HG02759 (cell line): ENCODE measurements around the gene KRT4.

Source experiments
- ATAC-seq: cut with Tn5 transposase; IDR thresholded peaks from one replicate; pipeline ENCODE4 v1.9.1; 2021; ENCODE audit warnings: mild to moderate bottlenecking, moderate library complexity; ENCODE audit not compliant: unreplicated experiment

The KRT4 gene

DNA sequence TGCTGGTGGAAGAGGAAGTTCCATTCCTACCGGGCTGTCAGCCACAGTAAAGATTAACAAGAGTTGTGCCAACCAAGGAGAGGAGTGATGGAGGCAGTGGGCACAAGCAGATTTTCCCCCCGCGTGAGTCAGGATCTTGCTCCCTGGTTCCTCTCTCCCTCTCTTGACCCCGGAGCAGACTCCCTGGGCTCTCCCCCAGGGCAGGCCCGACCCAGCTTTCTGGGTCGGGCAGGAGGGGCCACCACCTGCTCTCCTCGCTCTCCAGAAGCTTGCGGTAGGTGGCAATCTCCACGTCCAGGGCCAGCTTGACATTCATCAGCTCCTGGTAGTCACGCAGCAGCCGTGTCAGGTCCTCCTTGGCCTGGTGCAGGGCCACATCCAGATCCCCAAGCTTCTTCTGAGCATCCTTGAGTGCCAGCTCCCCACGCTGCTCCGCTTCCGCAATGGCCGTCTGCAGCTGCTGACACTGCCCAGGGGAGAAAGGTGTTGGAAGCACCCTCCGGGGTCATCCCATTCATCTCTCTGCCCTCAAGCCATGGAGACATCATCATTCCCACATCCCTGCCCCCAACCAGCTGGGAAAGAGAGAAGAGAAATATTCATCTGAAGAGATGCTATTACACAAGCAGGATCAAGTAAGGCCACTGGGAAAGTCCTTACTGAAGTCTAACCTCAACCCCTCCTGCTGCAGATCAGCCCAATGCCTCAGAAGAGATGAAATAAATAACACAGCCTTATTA lies 9.0 kb upstream of the KRT4 start:
- ATAC-seq, result no peak

DNA sequence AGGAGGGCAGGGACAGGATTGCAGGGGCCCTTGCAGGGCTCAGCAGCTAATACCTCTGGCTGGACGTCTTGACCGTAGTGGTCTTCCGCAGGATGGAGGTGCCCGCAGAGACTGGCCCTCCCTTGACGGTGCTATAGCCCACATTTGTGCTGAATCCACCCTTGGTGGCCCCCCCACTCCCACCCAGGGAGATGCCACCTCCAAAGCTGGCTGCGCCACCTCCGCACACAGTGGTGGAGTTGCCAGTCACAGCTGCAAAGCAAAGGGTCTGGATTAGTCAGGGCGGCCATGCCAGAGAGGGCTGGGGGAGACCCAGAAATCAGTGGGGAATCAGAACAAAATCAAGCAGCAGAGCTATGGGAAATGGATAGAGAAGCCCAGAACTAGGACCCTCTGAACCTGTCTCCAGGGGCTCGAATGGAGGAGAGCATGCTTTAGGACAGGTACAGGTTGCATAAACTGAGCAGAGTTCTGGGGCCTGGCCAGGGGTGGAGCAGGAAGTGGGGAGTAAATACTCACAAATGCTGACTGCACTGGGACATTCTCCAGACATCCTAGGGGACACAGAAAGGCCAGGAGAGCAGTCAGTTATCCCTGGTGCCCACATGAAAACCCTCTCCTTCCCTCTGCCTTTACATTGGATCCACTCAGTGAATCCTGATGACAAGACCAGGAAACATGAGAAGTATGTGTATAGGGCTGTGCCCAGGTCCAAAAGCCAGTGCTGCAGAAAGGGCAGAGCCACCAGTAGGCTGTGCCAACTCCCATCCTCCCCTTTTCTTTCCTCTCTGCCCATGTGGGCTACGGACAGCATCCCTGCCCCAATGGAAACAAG lies 8.1 kb upstream of the KRT4 start:
- ATAC-seq, result no peak

GRCh38 chr12:52821071-52821730 lies 7.3 kb upstream of the KRT4 start:
- ATAC-seq, result no peak

GRCh38 chr12:52820521-52820920 lies 6.6 kb upstream of the KRT4 start:
- ATAC-seq, result no peak

DNA sequence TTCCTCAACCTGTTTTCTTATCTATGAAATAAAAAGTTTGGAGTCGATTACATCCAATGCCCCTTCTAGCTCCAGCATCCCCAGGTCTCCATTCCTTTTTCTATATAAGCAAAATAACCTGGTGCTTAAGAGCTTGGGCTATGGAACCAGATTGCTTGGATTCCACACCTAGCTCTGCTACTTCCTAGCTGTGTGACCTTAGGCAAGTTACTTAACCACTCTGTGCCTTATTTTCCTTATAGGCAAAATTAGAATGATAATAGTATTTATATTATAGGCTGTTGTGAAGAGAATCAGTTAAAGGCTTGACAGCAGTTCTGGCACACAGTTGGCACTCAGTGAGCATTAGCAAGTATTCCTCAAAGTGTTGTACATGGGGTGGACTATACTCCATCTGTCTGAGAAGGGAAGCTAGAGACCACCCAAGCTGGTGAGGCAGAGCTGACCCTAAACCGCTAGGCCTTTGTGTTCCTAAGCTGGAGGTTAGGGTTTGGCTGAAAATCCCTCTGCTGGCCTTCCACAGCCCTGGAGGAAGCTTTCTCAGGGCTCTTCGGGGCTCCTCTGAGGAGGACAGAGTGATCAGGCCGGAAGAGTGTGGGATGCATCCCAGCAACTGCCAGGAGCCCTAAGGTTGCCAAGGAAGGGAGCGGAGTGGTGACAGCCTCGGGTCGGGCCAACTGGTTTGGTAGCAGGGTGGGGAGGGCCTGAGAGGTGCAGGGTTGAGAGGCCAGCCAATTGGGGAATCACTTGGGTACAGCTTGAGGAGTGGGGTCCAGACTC lies 6.0 kb upstream of the KRT4 start:
- ATAC-seq, result no peak

DNA sequence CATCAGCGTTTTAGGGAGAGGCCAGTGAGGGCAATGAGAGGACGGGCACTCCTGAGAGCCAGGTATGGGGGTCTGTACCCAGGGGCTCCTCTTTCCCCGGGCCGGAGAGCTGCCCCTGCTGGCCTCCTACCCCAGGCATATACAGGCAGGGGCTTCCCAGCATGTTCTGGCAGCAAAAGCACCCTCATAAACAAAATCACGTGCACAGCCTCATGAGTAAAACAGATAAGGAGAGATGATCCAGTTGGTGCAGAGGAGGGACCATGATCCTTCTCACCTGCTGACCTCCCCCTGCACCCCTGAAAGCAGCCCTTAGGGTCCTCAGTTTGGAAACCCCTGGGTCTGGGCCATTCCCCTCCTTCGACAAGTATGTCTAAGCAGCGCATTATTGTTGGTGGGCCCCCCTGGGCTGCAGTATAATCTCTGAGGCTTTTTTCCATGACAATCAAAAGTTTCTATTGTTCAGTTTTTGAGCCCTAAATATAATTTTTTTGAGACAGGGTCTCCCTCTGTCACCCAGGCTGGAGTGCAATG lies 5.0 kb upstream of the KRT4 start:
- ATAC-seq, result no peak

GRCh38 chr12:52818388-52818787 lies 4.5 kb upstream of the KRT4 start:
- no peak for ATAC-seq

DNA sequence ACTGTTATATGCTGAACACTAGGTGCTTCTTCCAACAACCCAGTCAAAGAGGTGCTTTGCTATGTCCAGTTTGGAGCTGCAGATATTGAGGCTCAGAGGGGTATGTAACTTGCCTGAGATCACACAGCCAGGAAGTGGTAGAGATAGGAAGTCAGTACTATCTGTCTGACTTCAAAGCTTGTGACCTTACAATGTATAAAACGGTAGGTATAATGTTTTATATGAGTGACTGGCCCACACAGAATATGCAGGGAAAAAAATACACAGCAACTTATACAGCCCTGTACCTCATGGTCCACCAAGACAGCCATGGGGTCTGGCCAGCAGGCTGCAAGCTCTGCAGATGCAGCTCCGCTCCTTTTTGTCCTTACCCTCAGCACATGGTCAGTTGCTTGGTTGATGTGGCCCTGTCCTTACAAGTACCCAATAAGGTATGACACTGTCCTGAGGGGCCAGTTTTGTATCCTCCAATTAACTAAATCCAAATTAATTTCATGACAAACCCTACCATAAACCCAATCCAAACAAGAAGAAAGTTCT lies 3.9 kb upstream of the KRT4 start:
- no peak for ATAC-seq

GRCh38 chr12:52817003-52817698 lies 3.2 kb upstream of the KRT4 start:
- ATAC-seq, result no peak

DNA sequence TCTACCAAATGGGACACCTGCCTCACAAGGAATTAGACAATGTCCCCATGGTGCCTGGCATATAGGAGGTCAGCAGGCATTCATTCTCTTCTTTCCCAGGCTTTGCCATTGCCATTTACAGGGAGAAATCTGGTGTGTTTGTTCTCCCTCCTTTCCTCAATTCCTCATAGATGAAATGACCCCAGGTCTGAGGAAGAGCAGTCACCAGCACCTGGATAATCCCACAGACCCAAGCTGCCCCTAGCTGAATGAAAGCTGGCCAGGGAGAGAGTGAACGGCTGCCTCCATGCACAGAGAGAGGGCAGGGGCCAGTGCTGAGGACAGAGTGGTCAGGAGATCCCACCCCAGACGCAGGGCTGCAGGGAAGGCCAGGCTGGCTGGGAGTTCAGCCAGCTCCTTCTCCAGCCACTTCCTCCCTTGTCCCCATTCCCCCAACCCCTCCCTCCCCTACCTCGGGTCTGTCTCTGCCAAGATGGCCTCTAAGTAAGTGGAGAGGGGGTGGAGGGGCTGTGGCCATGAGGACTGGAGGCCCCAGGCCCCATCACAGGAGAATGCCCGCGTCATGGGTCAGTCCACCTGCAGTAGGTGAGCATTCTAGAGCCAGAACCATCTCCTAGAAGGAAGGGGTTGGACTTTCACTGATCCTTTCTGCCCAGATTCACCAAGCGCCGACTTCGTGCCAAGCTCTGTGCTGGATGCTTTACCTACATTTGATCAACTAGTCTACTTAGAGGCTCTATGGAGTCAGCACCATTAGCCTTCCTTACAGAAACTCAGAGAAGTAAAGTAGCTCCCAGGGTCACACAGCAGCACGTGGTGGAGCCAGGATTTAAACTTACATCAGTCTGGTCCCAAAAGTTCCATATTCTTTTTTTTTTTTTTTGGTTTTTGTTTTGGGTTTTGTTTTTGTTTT lies 2.0 kb upstream of the KRT4 start:
- no peak for ATAC-seq

DNA sequence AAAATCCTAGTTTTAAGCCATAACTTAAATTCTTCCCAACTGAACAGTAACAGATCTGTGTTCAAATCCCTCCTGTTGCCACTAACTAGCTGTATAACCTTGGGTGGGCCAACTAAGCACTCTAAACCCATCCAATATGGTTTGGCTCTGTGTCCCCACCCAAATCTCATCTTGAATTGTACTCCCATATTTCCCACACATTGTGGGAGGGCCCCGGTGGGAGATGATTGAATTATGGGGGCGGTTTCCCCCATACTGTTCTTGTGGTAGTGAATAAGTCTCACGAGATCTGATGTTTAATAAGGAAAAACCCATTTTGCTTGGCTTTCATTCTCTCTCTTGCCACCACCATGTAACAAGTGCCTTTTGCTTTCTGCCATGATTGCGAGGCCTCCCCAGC lies 1.2 kb upstream of the KRT4 start:
- no peak for ATAC-seq

- no peak for ATAC-seq
These were observed 817 bp upstream of the KRT4 start for GRCh38 chr12:52814710-52815155.

- no peak for ATAC-seq
These were observed 605 bp downstream of the KRT4 start for GRCh38 chr12:52813203-52813819.

DNA sequence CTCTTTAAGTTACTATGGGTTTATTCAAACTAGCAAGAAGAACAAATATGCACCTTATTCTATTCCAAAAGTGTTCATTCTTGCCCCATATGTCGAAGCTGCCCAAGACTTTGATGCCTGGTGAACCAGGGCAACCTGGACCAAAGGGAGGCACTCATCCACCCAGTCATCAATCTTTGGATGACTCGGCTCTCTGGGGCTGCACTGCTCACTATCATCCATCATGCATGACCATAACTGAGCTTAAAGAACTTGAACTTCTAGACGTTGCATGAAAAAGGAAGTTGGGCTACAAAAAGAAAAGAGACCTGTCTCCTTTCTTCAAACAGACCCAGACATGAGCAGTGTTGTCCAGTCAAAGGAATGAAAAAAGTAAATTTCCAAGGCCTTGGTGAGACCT lies 1.2 kb downstream of the KRT4 start:
- ATAC-seq, result no peak

DNA sequence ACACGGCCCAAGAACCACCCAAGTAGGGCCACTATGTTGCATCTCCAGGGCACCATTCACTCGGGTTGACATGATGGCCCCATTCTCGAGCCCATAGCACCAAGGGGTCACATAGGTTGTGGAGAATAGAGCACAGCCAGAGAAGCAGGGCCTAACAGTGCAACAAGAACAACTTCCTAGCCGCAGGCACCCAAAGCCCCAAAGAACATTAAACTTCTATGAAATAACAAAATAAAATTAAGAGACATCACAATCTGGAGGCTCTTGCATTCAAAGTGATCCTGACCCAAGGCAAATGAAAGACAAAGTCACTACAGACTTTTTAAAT lies 1.9 kb downstream of the KRT4 start:
- no peak for ATAC-seq

- ATAC-seq, result no peak
These were observed 2.5 kb downstream of the KRT4 start for GRCh38 chr12:52811191-52812072.

DNA sequence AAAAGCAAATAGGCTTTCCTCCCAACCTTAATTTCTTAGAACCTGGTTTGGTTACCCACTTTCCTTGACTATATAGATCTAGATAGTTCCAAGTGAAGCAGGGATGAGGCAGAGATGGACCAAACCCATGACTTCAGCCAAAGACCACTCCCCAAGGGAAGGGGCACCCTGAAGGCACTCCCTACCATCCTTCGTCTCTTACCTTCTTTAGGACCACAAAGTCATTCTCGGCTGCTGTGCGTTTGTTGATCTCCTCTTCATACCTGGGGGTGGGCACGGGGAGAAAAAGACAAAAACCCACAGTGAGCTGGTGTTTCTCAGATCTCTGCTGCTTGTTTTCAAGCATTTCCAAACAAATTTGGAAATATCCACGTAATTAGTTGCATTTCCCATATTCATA lies 3.4 kb downstream of the KRT4 start:
- ATAC-seq, result no peak

GRCh38 chr12:52809166-52809565 lies 4.8 kb downstream of the KRT4 start:
- no peak for ATAC-seq
